Suprapubic skin (tissue), 4 donors: Measurements from ENCODE around the gene ECM1.

ENCODE experiments used
- CTCF ChIP-seq, 2 donors: fragments of 200-600 bp in 1 of 2; fragments of 450-650 bp in 1 of 2; sonication (generic) in 1 of 2; IDR thresholded peaks; one replicate each; pipeline ENCODE4 v1.5.1; 2016 to 2019; ENCODE audit warnings: antibody characterized with exemption in 2 of 2, mild to moderate bottlenecking in 1 of 2, moderate library complexity in 1 of 2
- EP300 ChIP-seq: sonication (generic); formaldehyde crosslinking; IDR thresholded peaks from one replicate; pipeline ENCODE4 v1.6.1; 2017; ENCODE audit warnings: antibody characterized with exemption
- POLR2A ChIP-seq, 2 donors: fragments of 450-650 bp; IDR thresholded peaks; one replicate each; pipeline ENCODE4 v1.6.1; 2017; ENCODE audit warnings: antibody characterized with exemption in 2 of 2, mild to moderate bottlenecking in 2 of 2, moderate library complexity in 2 of 2
- POLR2AphosphoS5 ChIP-seq, 3 donors: sonication (generic); formaldehyde crosslinking; IDR thresholded peaks; one replicate each; pipeline ENCODE4 v1.6.1; 2017; ENCODE audit warnings: antibody characterized with exemption in 3 of 3

- no peak for TF ChIP-seq POLR2A (IDR thresholded peaks at IDR 0.05)
- no peak for TF ChIP-seq CTCF (IDR thresholded peaks at IDR 0.05)
- no peak for TF ChIP-seq POLR2AphosphoS5 (IDR thresholded peaks at IDR 0.05)
- no peak for TF ChIP-seq EP300
Observed at GRCh38 chr1:150487763-150488115, 20.2 kb upstream of the ECM1 start.
